Measurements from ENCODE around the gene NPW.

The NPW gene

GRCh38 chr16:1985466-1986150, 34.0 kb upstream of the NPW start:
- Histone ChIP-seq H3K27me3 (ENCODE audit: insufficient read depth, low read length) (peaks cover 39% of the 10 kb centered on the region), H3K79me2 (ENCODE audit: control insufficient read depth, insufficient read depth, low read length, unreplicated experiment) (peaks cover 15% of the 10 kb centered on the region), H3K4me1 (ENCODE audit: control insufficient read depth, insufficient read depth, low read length, unreplicated experiment) (peaks cover 15% of the 10 kb centered on the region), H3K27ac (ENCODE audit: low read depth, low read length) (no peak overlapping the region), H3K36me3 (ENCODE audit: insufficient read depth, low read length) (peaks cover 6% of the 10 kb centered on the region; the same call in 1 of the 2 replicates), H2AFZ (ENCODE audit: low read length, unreplicated experiment) (no peak overlapping the region), H3K4me3 (ENCODE audit: low read depth, low read length) (peak overlapping the region; percentile 95)

GRCh38 chr16:1987198-1987597, 32.4 kb upstream of the NPW start:
- H3K27ac ChIP-seq (ENCODE audit: low read depth, low read length) = no peak overlapping the region
- peaks cover 18% of the 10 kb centered on the region for H3K4me1 ChIP-seq (ENCODE audit: control insufficient read depth, insufficient read depth, low read length, unreplicated experiment)
- H3K27me3 ChIP-seq (ENCODE audit: insufficient read depth, low read length) = peaks cover 35% of the 10 kb centered on the region
- H3K79me2 ChIP-seq (ENCODE audit: control insufficient read depth, insufficient read depth, low read length, unreplicated experiment) = peaks cover 15% of the 10 kb centered on the region
- H3K36me3 ChIP-seq (ENCODE audit: insufficient read depth, low read length) = peaks cover 6% of the 10 kb centered on the region; the same call in 1 of the 2 replicates
- no peak overlapping the region for H2AFZ ChIP-seq (ENCODE audit: low read length, unreplicated experiment)
- H3K4me3 ChIP-seq (ENCODE audit: low read depth, low read length) = no peak overlapping the region

DNA sequence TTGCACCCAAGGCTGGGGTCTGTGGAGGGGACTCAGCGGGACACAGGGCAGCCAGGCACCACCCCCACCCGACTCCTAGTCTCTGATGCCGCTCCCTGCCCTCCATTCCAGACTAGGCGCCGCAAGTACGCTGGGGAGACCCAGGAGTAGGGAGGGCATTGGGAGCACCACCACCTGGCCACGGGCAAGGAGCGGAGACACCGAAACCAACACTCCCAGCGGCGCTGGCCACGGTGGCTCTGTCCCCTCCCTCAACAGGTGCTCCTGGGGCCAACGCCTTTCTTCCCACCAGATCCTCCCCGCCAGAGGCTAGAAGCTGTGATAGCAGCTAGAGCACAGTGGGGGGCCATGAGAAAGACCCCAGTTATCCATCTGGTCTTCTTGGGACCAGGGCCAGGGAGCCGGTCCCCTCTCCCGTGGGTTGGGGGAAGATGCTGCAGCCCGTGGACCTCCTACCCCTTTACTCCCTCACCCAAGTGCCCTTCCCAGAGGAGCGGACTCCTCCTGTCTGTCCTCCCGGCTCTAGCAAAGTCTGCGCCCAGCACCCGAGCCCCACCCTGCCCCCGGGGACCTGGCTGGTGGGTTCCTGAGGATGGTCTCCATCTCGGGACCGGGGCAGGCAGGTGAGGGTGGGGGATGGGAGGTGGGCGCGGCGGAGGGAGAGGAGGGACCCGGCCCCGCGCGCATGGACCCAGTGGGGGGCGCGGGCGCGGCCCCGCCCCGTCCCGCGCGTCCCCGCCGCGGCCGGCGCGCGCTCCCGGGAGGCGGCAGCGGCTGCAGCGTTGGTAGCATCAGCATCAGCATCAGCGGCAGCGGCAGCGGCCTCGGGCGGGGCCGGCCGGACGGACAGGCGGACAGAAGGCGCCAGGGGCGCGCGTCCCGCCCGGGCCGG, 30.1 kb upstream of the NPW start, which contains the start of gene SYNGR3:
SYNGR3 (plus strand) TSS at position 762 of the 892 bp plus-strand sequence. CDS start 133 bp downstream, outside the sequence.
- Histone ChIP-seq H3K36me3 (ENCODE audit: insufficient read depth, low read length) (peaks cover 6% of the 10 kb centered on the region; the same call in 1 of the 2 replicates), H2AFZ (ENCODE audit: low read length, unreplicated experiment) (no peak within 1 kb of the TSS), H3K4me3 (ENCODE audit: low read depth, low read length) (peak within 1 kb of the TSS; percentile 62), H3K4me1 (ENCODE audit: control insufficient read depth, insufficient read depth, low read length, unreplicated experiment) (peaks cover 25% of the 10 kb centered on the region), H3K27ac (ENCODE audit: low read depth, low read length) (no peak within 1 kb of the TSS), H3K79me2 (ENCODE audit: control insufficient read depth, insufficient read depth, low read length, unreplicated experiment) (peaks cover 15% of the 10 kb centered on the region), H3K27me3 (ENCODE audit: insufficient read depth, low read length) (peaks cover 24% of the 10 kb centered on the region)

DNA sequence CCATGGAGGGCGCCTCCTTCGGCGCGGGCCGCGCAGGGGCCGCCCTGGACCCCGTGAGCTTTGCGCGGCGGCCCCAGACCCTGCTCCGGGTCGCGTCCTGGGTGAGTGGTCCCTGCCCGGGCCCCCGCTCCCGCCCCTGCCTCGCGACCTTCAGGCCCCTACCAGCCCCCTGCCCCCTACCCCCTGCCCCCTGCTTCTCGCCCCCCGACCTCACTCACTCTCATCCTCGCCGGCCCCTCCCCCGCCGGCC, 29.6 kb upstream of the NPW start:
- H2AFZ ChIP-seq (ENCODE audit: low read length, unreplicated experiment) = no peak overlapping the region
- no peak overlapping the region for H3K27ac ChIP-seq (ENCODE audit: low read depth, low read length)
- H3K36me3 ChIP-seq (ENCODE audit: insufficient read depth, low read length) = peaks cover 6% of the 10 kb centered on the region; the same call in 1 of the 2 replicates
- H3K4me3 ChIP-seq (ENCODE audit: low read depth, low read length) = peak overlapping the region; percentile 62
- H3K27me3 ChIP-seq (ENCODE audit: insufficient read depth, low read length) = peaks cover 24% of the 10 kb centered on the region
- H3K79me2 ChIP-seq (ENCODE audit: control insufficient read depth, insufficient read depth, low read length, unreplicated experiment) = peaks cover 11% of the 10 kb centered on the region
- H3K4me1 ChIP-seq (ENCODE audit: control insufficient read depth, insufficient read depth, low read length, unreplicated experiment) = peaks cover 21% of the 10 kb centered on the region

GRCh38 chr16:1990351-1991134, 29.0 kb upstream of the NPW start:
- Histone ChIP-seq H3K36me3 (ENCODE audit: insufficient read depth, low read length) (peaks cover 6% of the 10 kb centered on the region; the same call in 1 of the 2 replicates), H3K4me1 (ENCODE audit: control insufficient read depth, insufficient read depth, low read length, unreplicated experiment) (peaks cover 16% of the 10 kb centered on the region), H3K4me3 (ENCODE audit: low read depth, low read length) (peak overlapping the region; percentile 62), H3K79me2 (ENCODE audit: control insufficient read depth, insufficient read depth, low read length, unreplicated experiment) (peaks cover 6% of the 10 kb centered on the region), H3K27ac (ENCODE audit: low read depth, low read length) (no peak overlapping the region), H2AFZ (ENCODE audit: low read length, unreplicated experiment) (no peak overlapping the region), H3K27me3 (ENCODE audit: insufficient read depth, low read length) (peaks cover 24% of the 10 kb centered on the region)

- Histone ChIP-seq H2AFZ (ENCODE audit: low read length, unreplicated experiment) (no peak overlapping the region), H3K27ac (ENCODE audit: low read depth, low read length) (no peak overlapping the region), H3K79me2 (ENCODE audit: control insufficient read depth, insufficient read depth, low read length, unreplicated experiment) (no peaks in the 10 kb centered on the region), H3K4me1 (ENCODE audit: control insufficient read depth, insufficient read depth, low read length, unreplicated experiment) (peaks cover 15% of the 10 kb centered on the region), H3K27me3 (ENCODE audit: insufficient read depth, low read length) (peaks cover 24% of the 10 kb centered on the region), H3K36me3 (ENCODE audit: insufficient read depth, low read length) (peaks cover 6% of the 10 kb centered on the region; the same call in 1 of the 2 replicates), H3K4me3 (ENCODE audit: low read depth, low read length) (peak overlapping the region; percentile 65; the same call in 1 of the 2 replicates)
Observed at GRCh38 chr16:1991135-1991551, 28.4 kb upstream of the NPW start.

- Histone ChIP-seq H3K27ac (ENCODE audit: low read depth, low read length) (no peak overlapping the region), H3K79me2 (ENCODE audit: control insufficient read depth, insufficient read depth, low read length, unreplicated experiment) (no peaks in the 10 kb centered on the region), H3K4me1 (ENCODE audit: control insufficient read depth, insufficient read depth, low read length, unreplicated experiment) (peaks cover 15% of the 10 kb centered on the region), H3K27me3 (ENCODE audit: insufficient read depth, low read length) (peaks cover 24% of the 10 kb centered on the region), H3K36me3 (ENCODE audit: insufficient read depth, low read length) (peaks cover 3% of the 10 kb centered on the region; the same call in 1 of the 2 replicates), H2AFZ (ENCODE audit: low read length, unreplicated experiment) (peak overlapping the region; percentile 68), H3K4me3 (ENCODE audit: low read depth, low read length) (peak overlapping the region; percentile 65)
Observed at GRCh38 chr16:1991588-1991947, 28.0 kb upstream of the NPW start.

DNA sequence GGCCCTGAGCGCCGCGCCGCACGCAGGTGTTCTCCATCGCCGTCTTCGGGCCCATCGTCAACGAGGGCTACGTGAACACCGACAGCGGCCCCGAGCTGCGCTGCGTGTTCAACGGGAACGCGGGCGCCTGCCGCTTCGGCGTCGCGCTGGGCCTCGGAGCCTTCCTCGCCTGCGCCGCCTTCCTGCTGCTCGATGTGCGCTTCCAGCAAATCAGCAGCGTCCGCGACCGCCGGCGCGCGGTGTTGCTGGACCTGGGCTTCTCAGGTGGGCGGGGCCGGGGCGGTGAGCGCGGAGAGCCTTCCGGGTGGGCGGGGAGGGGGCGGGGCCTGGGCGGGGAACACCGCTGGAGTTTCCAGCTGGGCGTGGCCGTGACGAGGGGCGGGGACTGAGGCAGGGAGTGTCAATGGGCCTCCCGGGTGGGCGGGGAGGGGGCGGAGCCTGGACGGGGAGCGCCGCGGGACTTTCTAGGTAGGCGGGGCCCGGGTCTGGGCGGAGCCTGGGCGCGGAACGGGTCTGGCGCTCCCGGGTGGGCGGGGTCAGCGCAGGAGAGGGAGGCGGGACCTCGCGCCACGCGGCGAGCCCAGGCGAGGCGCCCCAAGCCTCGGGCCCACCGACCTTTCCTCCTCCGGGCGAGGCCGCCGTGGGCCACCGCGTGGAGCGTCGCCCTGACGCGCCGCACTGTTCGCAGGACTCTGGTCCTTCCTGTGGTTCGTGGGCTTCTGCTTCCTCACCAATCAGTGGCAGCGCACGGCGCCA, 27.5 kb upstream of the NPW start:
- peaks cover 15% of the 10 kb centered on the region for H3K4me1 ChIP-seq (ENCODE audit: control insufficient read depth, insufficient read depth, low read length, unreplicated experiment)
- H3K27ac ChIP-seq (ENCODE audit: low read depth, low read length) = no peak overlapping the region
- H2AFZ ChIP-seq (ENCODE audit: low read length, unreplicated experiment) = peak overlapping the region; percentile 91
- H3K36me3 ChIP-seq (ENCODE audit: insufficient read depth, low read length) = no peaks in the 10 kb centered on the region
- H3K79me2 ChIP-seq (ENCODE audit: control insufficient read depth, insufficient read depth, low read length, unreplicated experiment) = no peaks in the 10 kb centered on the region
- peaks cover 24% of the 10 kb centered on the region for H3K27me3 ChIP-seq (ENCODE audit: insufficient read depth, low read length)
- H3K4me3 ChIP-seq (ENCODE audit: low read depth, low read length) = peak overlapping the region; percentile 76

- Histone ChIP-seq H2AFZ (ENCODE audit: low read length, unreplicated experiment) (peak overlapping the region; percentile 91), H3K27ac (ENCODE audit: low read depth, low read length) (no peak overlapping the region), H3K27me3 (ENCODE audit: insufficient read depth, low read length) (peaks cover 24% of the 10 kb centered on the region), H3K36me3 (ENCODE audit: insufficient read depth, low read length) (no peaks in the 10 kb centered on the region), H3K79me2 (ENCODE audit: control insufficient read depth, insufficient read depth, low read length, unreplicated experiment) (no peaks in the 10 kb centered on the region), H3K4me1 (ENCODE audit: control insufficient read depth, insufficient read depth, low read length, unreplicated experiment) (peaks cover 21% of the 10 kb centered on the region), H3K4me3 (ENCODE audit: low read depth, low read length) (peak overlapping the region; percentile 76)
Observed at GRCh38 chr16:1992704-1993317, 26.8 kb upstream of the NPW start.
